GM23338 (cell line): ENCODE measurements around the gene PNPLA7. TPM values are rescaled to one million over a fixed set of nuclear protein-coding genes. Genes with fewer than 3 reads are reported as not detected.

Source experiments
- ATAC-seq: fragments of 200-7000 bp; cut with Tn5 transposase; 3 replicates; pipeline ENCODE4 v1.9.1; 2020
- DNase-seq: peaks from one replicate; pipeline ENCODE4 v3.0.0-alpha.2; 2015; ENCODE audit warnings: low spot score
- H2AFZ ChIP-seq: fragments of 200-600 bp; sonication (generic); 2 replicates; pipeline ENCODE4 v1.8.0; 2016; ENCODE audit warnings: antibody characterized with exemption, mild to moderate bottlenecking, moderate library complexity
- H3F3A ChIP-seq: fragments of 200-600 bp; sonication (generic); replicated peaks from 2 replicates; pipeline ENCODE4 v1.8.0; 2017; ENCODE audit warnings: antibody characterized with exemption, mixed run types, low read depth
- H3K27ac ChIP-seq: fragments of 200-600 bp; sonication (generic); 2 replicates; pipeline ENCODE4 v1.6.1; 2016; ENCODE audit warnings: low read depth
- H3K27me3 ChIP-seq: fragments of 200-600 bp; sonication (generic); 2 replicates; pipeline ENCODE4 v1.8.0; 2016; ENCODE audit warnings: mild to moderate bottlenecking, mixed run types, moderate library complexity; ENCODE audit not compliant: insufficient read depth
- H3K36me3 ChIP-seq: fragments of 200-600 bp; sonication (generic); 2 replicates; pipeline ENCODE4 v1.8.0; 2016; ENCODE audit warnings: mild to moderate bottlenecking; ENCODE audit not compliant: insufficient read depth
- H3K4me1 ChIP-seq: fragments of 200-600 bp; sonication (generic); 2 replicates; pipeline ENCODE4 v1.8.0; 2016; ENCODE audit warnings: mild to moderate bottlenecking, moderate library complexity; ENCODE audit not compliant: insufficient read depth
- H3K4me2 ChIP-seq: fragments of 200-600 bp; sonication (generic); 2 replicates; pipeline ENCODE4 v1.7.1; 2017; ENCODE audit warnings: mixed run types
- H3K4me3 ChIP-seq: fragments of 200-600 bp; sonication (generic); 2 replicates; pipeline ENCODE4 v1.6.1; 2016; ENCODE audit warnings: mixed run types
- H3K79me2 ChIP-seq: fragments of 200-600 bp; sonication (generic); replicated peaks from 2 replicates; pipeline ENCODE4 v1.8.0; 2017; ENCODE audit warnings: mild to moderate bottlenecking; ENCODE audit not compliant: insufficient read depth
- H3K9me2 ChIP-seq: fragments of 200-600 bp; sonication (generic); 2 replicates; pipeline ENCODE4 v1.8.0; 2017; ENCODE audit not compliant: insufficient read depth
- H4K20me1 ChIP-seq: fragments of 200-600 bp; sonication (generic); replicated peaks from 2 replicates; pipeline ENCODE4 v1.8.0; 2017; ENCODE audit warnings: mild to moderate bottlenecking; ENCODE audit not compliant: insufficient read depth
- H3K27ac Mint-ChIP-seq: 2 replicates; pipeline ENCODE4 v1.8.0; 2020; ENCODE audit warnings: inconsistent platforms, mild to moderate bottlenecking, moderate library complexity, mixed read lengths
- H3K27me3 Mint-ChIP-seq: 3 replicates; pipeline ENCODE4 v1.8.0; 2022; ENCODE audit warnings: low read depth, mild to moderate bottlenecking, moderate library complexity, mixed read lengths, inconsistent platforms; ENCODE audit not compliant: insufficient read depth, poor library complexity
- H3K36me3 Mint-ChIP-seq: 3 replicates; pipeline ENCODE4 v1.8.0; 2021; ENCODE audit warnings: low read depth, mild to moderate bottlenecking, inconsistent platforms, moderate library complexity, mixed read lengths
- H3K4me1 Mint-ChIP-seq: 3 replicates; pipeline ENCODE4 v1.8.0; 2020; ENCODE audit warnings: mild to moderate bottlenecking, inconsistent platforms, mixed read lengths
- H3K4me3 Mint-ChIP-seq: 3 replicates; pipeline ENCODE4 v1.8.0; 2021; ENCODE audit warnings: moderate library complexity, mild to moderate bottlenecking, inconsistent platforms, mixed read lengths
- H3K9me3 Mint-ChIP-seq: 3 replicates; pipeline ENCODE4 v1.8.0; 2020; ENCODE audit warnings: moderate library complexity, mild to moderate bottlenecking, inconsistent platforms, mixed read lengths
- CREB1 ChIP-seq: fragments of 250-450 bp; sonication (Bioruptor Pico); IDR thresholded peaks from 2 replicates; pipeline ENCODE4 v1.5.0; 2020; ENCODE audit warnings: low read depth, mild to moderate bottlenecking, moderate library complexity
- CTCF ChIP-seq, 2 experiments: fragments of 200-600 bp in 1 of 2; sonication (generic) in 1 of 2; conservative IDR thresholded peaks; 2 replicates each; pipeline versions ENCODE4 v1.5.1 to v1.6.1; 2016 to 2017; ENCODE audit warnings: antibody characterized with exemption in 2 of 2, low read depth in 2 of 2, mild to moderate bottlenecking in 2 of 2, moderate library complexity in 1 of 2
- EZH2 ChIP-seq: fragments of 200-600 bp; sonication (generic); IDR thresholded peaks from one replicate; pipeline ENCODE4 v1.8.0; 2017; ENCODE audit warnings: antibody characterized with exemption, mild to moderate bottlenecking, low read depth; ENCODE audit not compliant: unreplicated experiment
- EZH2phosphoT487 ChIP-seq: fragments of 200-600 bp; sonication (generic); IDR thresholded peaks from one replicate; pipeline ENCODE4 v1.8.1; 2018; ENCODE audit warnings: antibody characterized with exemption; ENCODE audit not compliant: unreplicated experiment
- JUNB ChIP-seq: IDR thresholded peaks from one replicate; pipeline ENCODE4 v1.6.1; 2016; ENCODE audit warnings: antibody characterized with exemption; ENCODE audit not compliant: unreplicated experiment
- NANOG ChIP-seq: IDR thresholded peaks from 2 replicates; pipeline ENCODE4 v1.6.1; 2016; ENCODE audit warnings: antibody characterized with exemption, borderline replicate concordance
- POLR2AphosphoS5 ChIP-seq: IDR thresholded peaks from 2 replicates; pipeline ENCODE4 v1.6.1; 2016; ENCODE audit warnings: antibody characterized with exemption, low read depth
- STAT1 ChIP-seq: IDR thresholded peaks from one replicate; pipeline ENCODE4 v1.6.1; 2016; ENCODE audit warnings: antibody characterized with exemption; ENCODE audit not compliant: unreplicated experiment
- ZNF114 ChIP-seq: fragments of 250-450 bp; sonication (Bioruptor Pico); IDR thresholded peaks from 2 replicates; pipeline ENCODE4 v1.5.0; 2020; ENCODE audit warnings: mild to moderate bottlenecking, moderate library complexity
- ZNF331 ChIP-seq: fragments of 250-450 bp; sonication (Bioruptor Pico); IDR thresholded peaks from 2 replicates; pipeline ENCODE4 v1.5.0; 2020; ENCODE audit warnings: low read depth, mild to moderate bottlenecking, moderate library complexity
- ZNF462 ChIP-seq: fragments of 250-450 bp; sonication (Bioruptor Pico); IDR thresholded peaks from 2 replicates; pipeline ENCODE4 v1.5.0; 2020; ENCODE audit warnings: mild to moderate bottlenecking, moderate library complexity
- polyA plus RNA-seq: library from polyadenylated mRNA; unstranded; fragments of >200 nt; fragmentation: Nextera tagmentation; extraction: Ambion mirVana; gene quantifications from 2 replicates; pipeline ENCODE4 v1.2.1, GENCODE V29; 2016
- total RNA-seq: library from RNA; depleted of rRNA; stranded (reverse); fragments of >200 nt; shearing (Covaris generic); gene quantifications from 2 replicates; pipeline ENCODE4 v1.2.3, GENCODE V29; 2014
- TF ChIP-seq, protein P1 (sequence below): IDR thresholded peaks from one replicate; pipeline ENCODE4 v1.6.1; 2018; ENCODE audit warnings: antibody characterized with exemption; ENCODE audit not compliant: unreplicated experiment
- TF ChIP-seq, protein P2 (sequence below): IDR thresholded peaks from 2 replicates; pipeline ENCODE4 v1.6.1; 2016; ENCODE audit warnings: antibody characterized with exemption

PNPLA7 gene
- total and polyA plus RNA-seq, 2 experiments from 2014 or later = 0.45 to 0.80 TPM

DNA sequence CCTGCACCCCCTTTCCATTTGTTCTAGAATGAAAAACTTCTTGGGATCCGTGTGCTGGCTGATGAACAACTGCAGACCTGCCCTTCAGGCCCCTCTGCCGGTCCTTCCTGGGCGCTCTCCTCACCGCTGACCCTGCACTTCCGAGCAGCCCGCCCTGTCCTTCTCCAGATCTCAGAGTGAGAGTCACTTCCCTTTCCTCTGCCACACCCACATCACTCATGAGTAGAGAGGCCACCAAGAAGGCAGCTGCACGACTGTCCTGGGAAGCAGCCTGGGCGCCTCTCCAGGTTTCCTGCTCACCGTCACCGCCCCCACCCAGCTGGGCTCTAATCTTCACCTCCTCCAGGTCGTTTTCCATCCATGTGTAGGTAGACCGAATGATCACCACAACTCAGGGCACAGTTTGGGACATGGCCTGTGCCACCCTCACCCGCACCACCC, 56.1 kb downstream of the PNPLA7 start:
- Histone ChIP-seq H3K27ac (no peak overlapping the region), H2AFZ (no peak overlapping the region), H3K27me3 (no peaks in the 10 kb centered on the region), H3K4me3 (no peak overlapping the region), H3K36me3 (no peaks in the 10 kb centered on the region), H3K79me2 (no peaks in the 10 kb centered on the region), H3F3A (no peaks in the 10 kb centered on the region), H3K9me2 (no peaks in the 10 kb centered on the region), H4K20me1 (no peaks in the 10 kb centered on the region), H3K4me2 (no peak overlapping the region), H3K4me1 (no peaks in the 10 kb centered on the region)
- no peak for ATAC-seq
- no peak overlapping the region for H3K4me3 Mint-ChIP-seq
- H3K4me1 Mint-ChIP-seq = no peaks in the 10 kb centered on the region; the same call in 2 of the 3 replicates
- no peak overlapping the region for H3K27ac Mint-ChIP-seq
- TF ChIP-seq, protein P1, sequence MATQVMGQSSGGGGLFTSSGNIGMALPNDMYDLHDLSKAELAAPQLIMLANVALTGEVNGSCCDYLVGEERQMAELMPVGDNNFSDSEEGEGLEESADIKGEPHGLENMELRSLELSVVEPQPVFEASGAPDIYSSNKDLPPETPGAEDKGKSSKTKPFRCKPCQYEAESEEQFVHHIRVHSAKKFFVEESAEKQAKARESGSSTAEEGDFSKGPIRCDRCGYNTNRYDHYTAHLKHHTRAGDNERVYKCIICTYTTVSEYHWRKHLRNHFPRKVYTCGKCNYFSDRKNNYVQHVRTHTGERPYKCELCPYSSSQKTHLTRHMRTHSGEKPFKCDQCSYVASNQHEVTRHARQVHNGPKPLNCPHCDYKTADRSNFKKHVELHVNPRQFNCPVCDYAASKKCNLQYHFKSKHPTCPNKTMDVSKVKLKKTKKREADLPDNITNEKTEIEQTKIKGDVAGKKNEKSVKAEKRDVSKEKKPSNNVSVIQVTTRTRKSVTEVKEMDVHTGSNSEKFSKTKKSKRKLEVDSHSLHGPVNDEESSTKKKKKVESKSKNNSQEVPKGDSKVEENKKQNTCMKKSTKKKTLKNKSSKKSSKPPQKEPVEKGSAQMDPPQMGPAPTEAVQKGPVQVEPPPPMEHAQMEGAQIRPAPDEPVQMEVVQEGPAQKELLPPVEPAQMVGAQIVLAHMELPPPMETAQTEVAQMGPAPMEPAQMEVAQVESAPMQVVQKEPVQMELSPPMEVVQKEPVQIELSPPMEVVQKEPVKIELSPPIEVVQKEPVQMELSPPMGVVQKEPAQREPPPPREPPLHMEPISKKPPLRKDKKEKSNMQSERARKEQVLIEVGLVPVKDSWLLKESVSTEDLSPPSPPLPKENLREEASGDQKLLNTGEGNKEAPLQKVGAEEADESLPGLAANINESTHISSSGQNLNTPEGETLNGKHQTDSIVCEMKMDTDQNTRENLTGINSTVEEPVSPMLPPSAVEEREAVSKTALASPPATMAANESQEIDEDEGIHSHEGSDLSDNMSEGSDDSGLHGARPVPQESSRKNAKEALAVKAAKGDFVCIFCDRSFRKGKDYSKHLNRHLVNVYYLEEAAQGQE = no peak
- no peak for TF ChIP-seq CREB1
- TF ChIP-seq EZH2 = no peak
- TF ChIP-seq ZNF462 (CRISPR knock-in tag) = no peak
- no peak for TF ChIP-seq EZH2phosphoT487
- no peak for TF ChIP-seq ZNF114 (CRISPR knock-in tag)
- TF ChIP-seq CTCF (conservative IDR thresholded peaks at IDR 0.05; ENCODE audit: low read depth in 2 of 2) = no peak
- TF ChIP-seq POLR2AphosphoS5 = no peak
- TF ChIP-seq JUNB = no peak
- TF ChIP-seq, protein P2, sequence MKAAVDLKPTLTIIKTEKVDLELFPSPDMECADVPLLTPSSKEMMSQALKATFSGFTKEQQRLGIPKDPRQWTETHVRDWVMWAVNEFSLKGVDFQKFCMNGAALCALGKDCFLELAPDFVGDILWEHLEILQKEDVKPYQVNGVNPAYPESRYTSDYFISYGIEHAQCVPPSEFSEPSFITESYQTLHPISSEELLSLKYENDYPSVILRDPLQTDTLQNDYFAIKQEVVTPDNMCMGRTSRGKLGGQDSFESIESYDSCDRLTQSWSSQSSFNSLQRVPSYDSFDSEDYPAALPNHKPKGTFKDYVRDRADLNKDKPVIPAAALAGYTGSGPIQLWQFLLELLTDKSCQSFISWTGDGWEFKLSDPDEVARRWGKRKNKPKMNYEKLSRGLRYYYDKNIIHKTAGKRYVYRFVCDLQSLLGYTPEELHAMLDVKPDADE = no peak
- TF ChIP-seq ZNF331 (CRISPR knock-in tag) = no peak
- TF ChIP-seq NANOG = no peak
- no peak for TF ChIP-seq STAT1
- peaks cover 3% of the 10 kb centered on the region for H3K36me3 Mint-ChIP-seq
- H3K27me3 Mint-ChIP-seq = peaks cover 10% of the 10 kb centered on the region
- no peak for DNase-seq
- peaks cover 32% of the 10 kb centered on the region for H3K9me3 Mint-ChIP-seq
